Upper lobe of right lung (tissue), 1 donor: Measurements from ENCODE around the gene HDAC9. TPM values are rescaled to one million over a fixed set of nuclear protein-coding genes. Genes with fewer than 3 reads are reported as not detected.

Source experiments
- ATAC-seq: fragments of 200-7000 bp; cut with Tn5 transposase; one replicate; pipeline ENCODE4 v1.9.1; 2020; ENCODE audit warnings: mild to moderate bottlenecking, moderate library complexity
- DNase-seq: peaks from one replicate; pipeline ENCODE4 v3.0.0-alpha.2; 2020
- H3K27ac ChIP-seq: fragments of 200-600 bp; one replicate; pipeline ENCODE4 v1.8.0; 2022
- H3K27me3 ChIP-seq: fragments of 200-600 bp; one replicate; pipeline ENCODE4 v1.8.0; 2022; ENCODE audit warnings: mild to moderate bottlenecking
- H3K36me3 ChIP-seq: fragments of 200-600 bp; one replicate; pipeline ENCODE4 v1.8.0; 2022
- H3K4me1 ChIP-seq: fragments of 200-600 bp; one replicate; pipeline ENCODE4 v1.8.0; 2022
- H3K4me3 ChIP-seq: fragments of 200-600 bp; one replicate; pipeline ENCODE4 v1.8.0; 2022; ENCODE audit warnings: mild to moderate bottlenecking
- H3K9me3 ChIP-seq: fragments of 200-600 bp; one replicate; pipeline ENCODE4 v1.8.0; 2022
- intact Hi-C: fragments of 100-400 bp; cut with DNase I; formaldehyde crosslinking; loops from one replicate; pipeline ENCODE4 v1.11.0; 2022
- total RNA-seq: library from RNA; stranded (reverse); fragmentation: NEBNext Ultra II Directional; extraction: Animal tissue kit (Norgen Biotek cat#: 25700); gene quantifications from one replicate; pipeline ENCODE4 v1.2.1, GENCODE V29; 2021
- TF ChIP-seq, protein P1 (sequence below): fragments of 200-600 bp; IDR thresholded peaks from one replicate; pipeline ENCODE4 v1.8.0; 2022; ENCODE audit warnings: antibody characterized with exemption
- donor health status: DM: no; HTN: yes; CAD: no; lungs with severe emphysema.

The HDAC9 gene
- total RNA-seq, 1 donor from 2014 or later: 52.4 TPM

DNA sequence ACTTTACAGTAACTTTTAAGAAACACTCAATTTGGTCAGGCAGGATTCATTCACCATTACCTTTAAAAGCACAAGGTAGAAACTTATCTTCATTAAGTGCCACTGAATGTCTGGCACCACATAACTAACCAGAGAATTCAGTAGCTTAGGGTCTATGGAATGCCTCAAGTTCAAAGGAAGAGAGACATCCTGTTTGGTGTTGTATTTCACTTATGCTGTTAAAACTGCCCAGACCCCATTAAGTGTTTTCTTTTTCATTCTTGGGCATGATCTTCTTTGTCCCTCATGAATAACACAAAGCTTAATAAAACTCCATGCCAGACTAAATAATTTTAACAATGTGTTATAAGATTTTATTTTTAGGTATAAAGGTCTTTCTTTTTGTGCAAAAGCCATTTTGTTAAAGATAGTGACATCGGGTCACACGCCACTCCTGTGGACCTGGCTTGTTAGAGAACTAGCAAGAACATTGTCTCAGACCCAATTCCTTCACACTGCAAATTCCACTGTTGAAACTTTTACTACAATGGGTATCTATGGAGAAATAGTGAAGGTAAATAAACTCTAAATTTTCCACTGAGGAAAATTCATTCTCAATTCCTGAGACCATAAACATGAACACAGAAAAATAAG lies 400.9 kb downstream of the HDAC9 start:
- Histone ChIP-seq H3K4me1 (peaks cover 1% of the 10 kb centered on the region), H3K36me3 (no peaks in the 10 kb centered on the region), H3K27ac (no peak overlapping the region), H3K9me3 (no peaks in the 10 kb centered on the region), H3K27me3 (no peaks in the 10 kb centered on the region), H3K4me3 (no peak overlapping the region)
- ATAC-seq (no peak), DNase-seq (no peak)
- TF ChIP-seq, protein P1, sequence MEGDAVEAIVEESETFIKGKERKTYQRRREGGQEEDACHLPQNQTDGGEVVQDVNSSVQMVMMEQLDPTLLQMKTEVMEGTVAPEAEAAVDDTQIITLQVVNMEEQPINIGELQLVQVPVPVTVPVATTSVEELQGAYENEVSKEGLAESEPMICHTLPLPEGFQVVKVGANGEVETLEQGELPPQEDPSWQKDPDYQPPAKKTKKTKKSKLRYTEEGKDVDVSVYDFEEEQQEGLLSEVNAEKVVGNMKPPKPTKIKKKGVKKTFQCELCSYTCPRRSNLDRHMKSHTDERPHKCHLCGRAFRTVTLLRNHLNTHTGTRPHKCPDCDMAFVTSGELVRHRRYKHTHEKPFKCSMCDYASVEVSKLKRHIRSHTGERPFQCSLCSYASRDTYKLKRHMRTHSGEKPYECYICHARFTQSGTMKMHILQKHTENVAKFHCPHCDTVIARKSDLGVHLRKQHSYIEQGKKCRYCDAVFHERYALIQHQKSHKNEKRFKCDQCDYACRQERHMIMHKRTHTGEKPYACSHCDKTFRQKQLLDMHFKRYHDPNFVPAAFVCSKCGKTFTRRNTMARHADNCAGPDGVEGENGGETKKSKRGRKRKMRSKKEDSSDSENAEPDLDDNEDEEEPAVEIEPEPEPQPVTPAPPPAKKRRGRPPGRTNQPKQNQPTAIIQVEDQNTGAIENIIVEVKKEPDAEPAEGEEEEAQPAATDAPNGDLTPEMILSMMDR: no peak
- intact Hi-C loops: no loop called here

- Histone ChIP-seq H3K27ac (no peak overlapping the region), H3K36me3 (no peaks in the 10 kb centered on the region), H3K4me1 (no peaks in the 10 kb centered on the region), H3K27me3 (no peaks in the 10 kb centered on the region), H3K9me3 (no peaks in the 10 kb centered on the region), H3K4me3 (no peak overlapping the region)
- DNase-seq (no peak), ATAC-seq (no peak)
- TF ChIP-seq, protein P1: no peak
- intact Hi-C loops: no loop called here
Observed at GRCh38 chr7:18900236-18900635, 404.7 kb downstream of the HDAC9 start.

- H3K4me1 ChIP-seq: no peaks in the 10 kb centered on the region
- H3K36me3 ChIP-seq: no peaks in the 10 kb centered on the region
- ATAC-seq: no peak
- H3K4me3 ChIP-seq: no peak overlapping the region
- no peaks in the 10 kb centered on the region for H3K27me3 ChIP-seq
- intact Hi-C loops: no loop called here
- TF ChIP-seq, protein P1: no peak
- H3K9me3 ChIP-seq: no peaks in the 10 kb centered on the region
- no peak for DNase-seq
- H3K27ac ChIP-seq: no peak overlapping the region
Observed at GRCh38 chr7:18900803-18901202, 405.3 kb downstream of the HDAC9 start.

GRCh38 chr7:18901351-18901750 lies 405.8 kb downstream of the HDAC9 start:
- intact Hi-C loops: no loop called here
- H3K27me3 ChIP-seq: no peaks in the 10 kb centered on the region
- TF ChIP-seq, protein P1: no peak
- ATAC-seq (no peak), DNase-seq (no peak)
- H3K9me3 ChIP-seq: no peaks in the 10 kb centered on the region
- H3K4me1 ChIP-seq: no peaks in the 10 kb centered on the region
- no peak overlapping the region for H3K27ac ChIP-seq
- H3K36me3 ChIP-seq: no peaks in the 10 kb centered on the region
- H3K4me3 ChIP-seq: no peak overlapping the region

- no peaks in the 10 kb centered on the region for H3K9me3 ChIP-seq
- DNase-seq (no peak), ATAC-seq (no peak)
- no peaks in the 10 kb centered on the region for H3K4me1 ChIP-seq
- no peak overlapping the region for H3K27ac ChIP-seq
- no peak overlapping the region for H3K4me3 ChIP-seq
- H3K27me3 ChIP-seq: no peaks in the 10 kb centered on the region
- TF ChIP-seq, protein P1: no peak
- no peaks in the 10 kb centered on the region for H3K36me3 ChIP-seq
- intact Hi-C loops: no loop called here
Observed at GRCh38 chr7:18901982-18902421, 406.5 kb downstream of the HDAC9 start.

DNA sequence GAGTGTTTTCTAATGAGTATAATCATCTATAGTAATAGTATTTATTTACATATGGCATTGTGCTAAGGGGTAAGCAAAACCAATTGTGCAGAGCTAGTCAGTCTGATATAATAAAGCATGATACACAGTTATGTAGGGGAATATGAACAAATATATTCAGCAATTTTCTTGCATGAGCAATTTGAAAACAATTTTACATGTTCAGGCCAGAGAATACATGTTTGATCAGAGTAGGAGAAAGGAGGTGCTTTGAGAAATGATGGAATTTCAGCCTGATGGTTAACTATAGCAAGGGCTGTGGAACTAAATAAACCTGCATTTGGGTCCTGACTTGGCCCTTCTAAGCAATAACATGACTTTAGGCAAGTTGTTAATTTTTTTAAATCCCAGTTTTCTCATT lies 407.3 kb downstream of the HDAC9 start:
- H3K4me3 ChIP-seq: no peak overlapping the region
- ATAC-seq (no peak), DNase-seq (no peak)
- H3K4me1 ChIP-seq: no peaks in the 10 kb centered on the region
- intact Hi-C loops: no loop called here
- H3K27me3 ChIP-seq: no peaks in the 10 kb centered on the region
- no peaks in the 10 kb centered on the region for H3K9me3 ChIP-seq
- H3K27ac ChIP-seq: no peak overlapping the region
- H3K36me3 ChIP-seq: no peaks in the 10 kb centered on the region
- TF ChIP-seq, protein P1: no peak
